Retinal pigment epithelial cell (primary cell): ENCODE data around the gene MBD4.

Source experiments
- DNase-seq: peaks from one replicate; pipeline ENCODE4 v3.0.0-alpha.2; 2010; ENCODE audit warnings: low read depth
- H3K4me3 ChIP-seq: 2 replicates; pipeline ENCODE4 v1.5.1; 2011; ENCODE audit warnings: mild to moderate bottlenecking, low read length, control low read depth, moderate library complexity
- CTCF ChIP-seq: conservative IDR thresholded peaks from 2 replicates; pipeline ENCODE4 v1.5.1; 2011; ENCODE audit warnings: low read depth, low read length, control low read depth, inconsistent platforms

Gene MBD4

GRCh38 chr3:129448186-129448895 is 8.6 kb upstream of the MBD4 start:
- DNase-seq: no peak
- no peak for TF ChIP-seq CTCF
- H3K4me3 ChIP-seq: no peak overlapping the region

- no peak overlapping the region for H3K4me3 ChIP-seq
- no peak for TF ChIP-seq CTCF
Measured at GRCh38 chr3:129446926-129447325, 7.2 kb upstream of the MBD4 start.

GRCh38 chr3:129445471-129445870 is 5.7 kb upstream of the MBD4 start:
- H3K4me3 ChIP-seq: no peak overlapping the region
- DNase-seq: peak; percentile 62
- no peak for TF ChIP-seq CTCF

More at GRCh38 chr3:129446926-129447325, 7.2 kb upstream of the MBD4 start:
- DNase-seq: no peak

- no peak for DNase-seq
- no peak for TF ChIP-seq CTCF
Measured at GRCh38 chr3:129442947-129443346, 3.2 kb upstream of the MBD4 start.

GRCh38 chr3:129442486-129442885 is 2.7 kb upstream of the MBD4 start:
- TF ChIP-seq CTCF: no peak
- DNase-seq: no peak
- no peak overlapping the region for H3K4me3 ChIP-seq

More at GRCh38 chr3:129442947-129443346, 3.2 kb upstream of the MBD4 start:
- H3K4me3 ChIP-seq: no peak overlapping the region

GRCh38 chr3:129441782-129442181 is 2.0 kb upstream of the MBD4 start:
- no peak for DNase-seq
- peak; percentile 5 for TF ChIP-seq CTCF
- H3K4me3 ChIP-seq: no peak overlapping the region

GRCh38 chr3:129441215-129441614 is 1.5 kb upstream of the MBD4 start:
- DNase-seq: no peak
- TF ChIP-seq CTCF: no peak

More at GRCh38 chr3:129441215-129441614, 1.5 kb upstream of the MBD4 start:
- peak overlapping the region; percentile 99 for H3K4me3 ChIP-seq
